Mucosa of descending colon (tissue), 3 donors: Measurements from ENCODE around the gene EPN2. TPM values are rescaled to one million over a fixed set of nuclear protein-coding genes. Genes with fewer than 3 reads are reported as not detected.

Experiments
- ATAC-seq: fragments of 200-7000 bp; cut with Tn5 transposase; one replicate; pipeline ENCODE4 v1.9.1; 2020; ENCODE audit warnings: mild to moderate bottlenecking, moderate library complexity
- DNase-seq, 3 donors: peaks; one replicate each; pipeline ENCODE4 v3.0.0-alpha.2; 2020
- H3K36me3 ChIP-seq: fragments of 200-600 bp; one replicate; pipeline ENCODE4 v1.8.0; 2021; ENCODE audit warnings: low read depth, mild to moderate bottlenecking
- H3K4me1 ChIP-seq: fragments of 200-600 bp; one replicate; pipeline ENCODE4 v1.8.0; 2021; ENCODE audit warnings: low read depth, mild to moderate bottlenecking
- H3K4me3 ChIP-seq: fragments of 200-600 bp; one replicate; pipeline ENCODE4 v1.8.0; 2021; ENCODE audit warnings: mild to moderate bottlenecking
- H3K9me3 ChIP-seq: fragments of 200-600 bp; one replicate; pipeline ENCODE4 v1.8.0; 2021; ENCODE audit warnings: mild to moderate bottlenecking
- intact Hi-C, 2 donors: fragments of 100-400 bp; cut with DNase I in 1 of 2; cut with micrococcal nuclease in 1 of 2; formaldehyde crosslinking; loops; one replicate each; pipeline versions ENCODE4 v1.11.0 to v1.11.1; 2022; cut with DNase I, micrococcal nuclease
- total RNA-seq, 3 donors: library from RNA; stranded (reverse); fragmentation: NEBNext Ultra II Directional in 2 of 3; extraction: Animal tissue kit (Norgen Biotek cat#: 25700) in 2 of 3; gene quantifications; one replicate each; pipeline versions ENCODE4 v1.2.1 to v1.2.4, GENCODE V29; 2021 to 2023
- TF ChIP-seq, protein P1 (sequence below): fragments of 200-600 bp; IDR thresholded peaks from one replicate; pipeline ENCODE4 v1.8.0; 2022; ENCODE audit warnings: antibody characterized with exemption, mild to moderate bottlenecking
- donor health status: DM: no; HTN: no; CAD: no; lungs with moderate emphysema.
- donor health status: DM: no; HTN: no; CAD: no.
- donor health status: DM: no; HTN: yes; CAD: no.

The EPN2 gene
- total RNA-seq, 3 donors from 2014 or later = 32.6 to 75.8 (median 45.0) TPM

- TF ChIP-seq, protein P1, sequence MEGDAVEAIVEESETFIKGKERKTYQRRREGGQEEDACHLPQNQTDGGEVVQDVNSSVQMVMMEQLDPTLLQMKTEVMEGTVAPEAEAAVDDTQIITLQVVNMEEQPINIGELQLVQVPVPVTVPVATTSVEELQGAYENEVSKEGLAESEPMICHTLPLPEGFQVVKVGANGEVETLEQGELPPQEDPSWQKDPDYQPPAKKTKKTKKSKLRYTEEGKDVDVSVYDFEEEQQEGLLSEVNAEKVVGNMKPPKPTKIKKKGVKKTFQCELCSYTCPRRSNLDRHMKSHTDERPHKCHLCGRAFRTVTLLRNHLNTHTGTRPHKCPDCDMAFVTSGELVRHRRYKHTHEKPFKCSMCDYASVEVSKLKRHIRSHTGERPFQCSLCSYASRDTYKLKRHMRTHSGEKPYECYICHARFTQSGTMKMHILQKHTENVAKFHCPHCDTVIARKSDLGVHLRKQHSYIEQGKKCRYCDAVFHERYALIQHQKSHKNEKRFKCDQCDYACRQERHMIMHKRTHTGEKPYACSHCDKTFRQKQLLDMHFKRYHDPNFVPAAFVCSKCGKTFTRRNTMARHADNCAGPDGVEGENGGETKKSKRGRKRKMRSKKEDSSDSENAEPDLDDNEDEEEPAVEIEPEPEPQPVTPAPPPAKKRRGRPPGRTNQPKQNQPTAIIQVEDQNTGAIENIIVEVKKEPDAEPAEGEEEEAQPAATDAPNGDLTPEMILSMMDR = no peak
- intact Hi-C loops = no loop called here
- DNase-seq = no peak
- no peak for ATAC-seq
- Histone ChIP-seq H3K4me1 (peaks cover 13% of the 10 kb centered on the region), H3K9me3 (no peaks in the 10 kb centered on the region), H3K4me3 (no peak overlapping the region), H3K36me3 (peaks cover 3% of the 10 kb centered on the region)
These were observed 138.6 kb downstream of the EPN2 start for GRCh38 chr17:19375732-19376131.

GRCh38 chr17:19376811-19377210, 139.6 kb downstream of the EPN2 start:
- Histone ChIP-seq H3K4me3 (no peak overlapping the region), H3K4me1 (peaks cover 13% of the 10 kb centered on the region), H3K36me3 (peaks cover 3% of the 10 kb centered on the region), H3K9me3 (no peaks in the 10 kb centered on the region)
- ATAC-seq (no peak), DNase-seq (peak in 1 of 3 donors; percentile 68)
- intact Hi-C loops = no loop called here
- TF ChIP-seq, protein P1 = no peak

DNA sequence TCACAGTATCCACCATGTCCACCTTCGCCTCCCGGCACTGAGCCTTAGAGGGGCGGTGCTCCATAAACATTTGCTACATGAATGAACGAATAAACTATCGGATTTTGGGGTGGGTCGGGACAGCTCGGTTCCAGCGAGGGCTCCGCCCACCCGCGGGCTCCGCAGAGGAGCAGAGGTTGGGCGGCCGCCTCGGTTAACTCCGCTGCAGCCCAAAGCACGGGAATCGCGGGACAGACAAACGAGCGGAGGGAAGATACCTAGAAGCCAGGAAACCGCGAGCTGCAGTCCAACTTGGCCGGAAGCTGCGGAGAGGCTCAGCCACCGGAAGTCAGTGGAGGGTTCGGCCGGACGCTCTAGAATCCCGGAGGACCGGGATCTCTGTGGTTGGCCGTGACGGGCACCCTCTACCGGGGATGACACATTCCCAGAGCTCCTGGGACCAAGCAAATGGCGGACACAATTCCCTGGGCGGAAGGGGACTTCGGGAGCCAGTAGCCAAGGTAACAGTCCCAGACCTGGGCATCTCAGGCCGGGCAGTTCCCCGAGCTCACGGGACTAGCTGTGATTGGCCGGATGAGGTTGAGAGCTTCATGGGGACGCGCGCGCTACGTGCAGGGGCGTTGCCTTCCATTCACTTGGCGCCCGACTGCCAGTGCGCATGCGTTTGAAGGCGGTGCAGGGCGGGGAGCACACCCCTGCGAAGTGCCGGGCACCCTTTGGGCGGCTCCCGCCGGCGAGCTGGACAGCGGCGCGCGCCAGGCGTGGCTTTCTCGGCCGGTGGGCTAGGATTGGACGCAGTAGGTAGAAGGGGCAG, 140.6 kb downstream of the EPN2 start:
- no peaks in the 10 kb centered on the region for H3K9me3 ChIP-seq
- TF ChIP-seq, protein P1 = peak; percentile 25
- H3K36me3 ChIP-seq = peaks cover 3% of the 10 kb centered on the region
- ATAC-seq (peak; percentile 89), DNase-seq (peak; percentile 96 to 99 (median 99))
- H3K4me3 ChIP-seq = peak overlapping the region; percentile 71
- intact Hi-C loops = no loop called here
- H3K4me1 ChIP-seq = peaks cover 13% of the 10 kb centered on the region

- ATAC-seq = peak; percentile 12
- TF ChIP-seq, protein P1 = no peak
- DNase-seq = no peak
- no peaks in the 10 kb centered on the region for H3K9me3 ChIP-seq
- intact Hi-C loops = no loop called here
- H3K4me1 ChIP-seq = peaks cover 17% of the 10 kb centered on the region
- peaks cover 3% of the 10 kb centered on the region for H3K36me3 ChIP-seq
- peak within 1 kb of the TSS; percentile 71 for H3K4me3 ChIP-seq
These were observed 141.5 kb downstream of the EPN2 start, which contains the start of gene MAPK7 for GRCh38 chr17:19378416-19379360. MAPK7 (plus strand) TSS chr17:19378498; CDS start chr17:19378901, 403 bp downstream.

GRCh38 chr17:19379361-19380065, 142.3 kb downstream of the EPN2 start:
- no peaks in the 10 kb centered on the region for H3K9me3 ChIP-seq
- intact Hi-C loops = no loop called here
- DNase-seq (no peak), ATAC-seq (no peak)
- H3K4me3 ChIP-seq = no peak overlapping the region
- TF ChIP-seq, protein P1 = no peak
- peaks cover 24% of the 10 kb centered on the region for H3K4me1 ChIP-seq
- peaks cover 3% of the 10 kb centered on the region for H3K36me3 ChIP-seq
